Measurements from ENCODE around the gene RALGPS1. TPM values are rescaled to one million over a fixed set of nuclear protein-coding genes. Genes with fewer than 3 reads are reported as not detected.

RALGPS1 gene
- total RNA-seq, 2 experiments from 2014 or later = 2.5 to 4.1 TPM

DNA sequence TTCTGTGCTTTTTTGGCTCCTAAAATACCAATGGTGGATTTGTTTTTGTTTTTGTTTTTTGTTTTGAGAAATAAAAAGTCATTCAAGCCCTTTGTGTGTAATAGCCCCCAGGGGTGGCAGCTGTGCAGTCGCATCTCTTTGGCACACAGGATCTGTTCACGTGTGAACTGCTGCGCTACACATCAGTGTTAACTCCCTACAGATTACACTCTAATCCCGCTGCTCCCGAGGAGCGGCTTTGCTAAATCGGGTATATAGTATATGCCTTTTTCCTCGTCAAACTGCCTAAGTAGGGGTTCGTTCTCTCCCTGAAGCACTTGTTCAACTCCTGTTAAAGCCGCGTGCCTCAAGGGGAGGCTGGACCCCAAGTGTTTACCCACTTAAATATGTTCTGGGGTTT is 31.8 kb upstream of the RALGPS1 start:
- Mint-ChIP-seq H3K9me3 (ENCODE audit: insufficient read depth) (no peaks in the 10 kb centered on the region), H3K27ac (no peak overlapping the region), H3K4me1 (ENCODE audit: low read depth) (peaks cover 1% of the 10 kb centered on the region), H3K27me3 (ENCODE audit: low read depth) (no peaks in the 10 kb centered on the region), H3K36me3 (ENCODE audit: low read depth) (peaks cover 28% of the 10 kb centered on the region), H3K4me3 (no peak overlapping the region)
- ATAC-seq (no peak), DNase-seq (no peak)
- POLR2A ChIA-PET = no interaction called here
- CTCF ChIA-PET = no interaction called here

DNA sequence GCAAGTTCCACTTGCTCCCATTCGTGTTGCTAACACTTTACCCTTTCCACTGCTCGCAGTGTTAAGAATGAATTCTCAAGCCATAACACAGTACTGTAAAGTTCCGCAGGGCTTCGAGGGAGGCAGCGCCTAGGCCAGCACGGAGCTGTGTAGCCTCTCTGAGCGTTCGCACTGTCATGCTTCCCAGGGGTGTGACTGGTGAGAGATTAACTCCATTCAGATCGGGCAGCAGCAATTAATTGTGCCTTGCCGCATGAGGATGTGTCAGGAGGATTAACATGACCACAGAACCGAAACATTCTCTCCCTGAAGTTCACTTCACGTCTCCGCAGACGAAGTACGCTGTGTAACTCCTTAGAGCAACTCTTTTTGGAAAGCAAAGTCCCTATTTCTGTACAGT is 30.9 kb upstream of the RALGPS1 start:
- no peak overlapping the region for H3K4me3 Mint-ChIP-seq
- no peaks in the 10 kb centered on the region for H3K27me3 Mint-ChIP-seq (ENCODE audit: low read depth)
- ATAC-seq = no peak
- no peaks in the 10 kb centered on the region for H3K4me1 Mint-ChIP-seq (ENCODE audit: low read depth)
- no peak for DNase-seq
- peaks cover 28% of the 10 kb centered on the region for H3K36me3 Mint-ChIP-seq (ENCODE audit: low read depth)
- H3K9me3 Mint-ChIP-seq (ENCODE audit: insufficient read depth) = no peaks in the 10 kb centered on the region
- ChIA-PET CTCF (no interaction called here), POLR2A (no interaction called here)
- H3K27ac Mint-ChIP-seq = no peak overlapping the region

DNA sequence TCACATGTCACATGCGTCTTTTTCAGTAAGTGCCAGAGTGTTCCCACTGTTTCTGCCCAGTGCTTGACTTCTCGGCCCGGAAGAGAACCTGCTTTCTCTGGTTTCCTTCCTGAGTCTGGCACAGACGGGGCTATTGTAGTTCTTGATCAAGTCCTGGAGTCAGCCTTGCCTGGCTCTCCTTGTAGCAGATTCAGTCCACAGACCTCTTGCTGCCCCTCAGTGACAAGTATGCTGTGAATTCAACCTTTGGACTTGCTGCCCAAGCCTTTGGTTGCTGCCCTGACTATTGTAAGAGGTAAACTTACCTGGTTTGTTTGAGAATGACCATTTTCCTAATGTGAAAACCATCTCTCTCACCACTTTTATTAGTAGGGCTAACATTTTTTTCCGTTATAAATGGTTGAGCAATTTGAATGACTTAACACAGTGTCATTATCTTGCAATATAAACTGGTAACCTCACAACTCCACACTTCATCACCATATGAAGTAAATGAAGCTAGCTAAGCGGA is 29.4 kb upstream of the RALGPS1 start:
- Mint-ChIP-seq H3K9me3 (ENCODE audit: insufficient read depth) (no peaks in the 10 kb centered on the region), H3K4me1 (ENCODE audit: low read depth) (no peaks in the 10 kb centered on the region), H3K36me3 (ENCODE audit: low read depth) (peaks cover 14% of the 10 kb centered on the region), H3K4me3 (no peak overlapping the region), H3K27ac (no peak overlapping the region), H3K27me3 (ENCODE audit: low read depth) (no peaks in the 10 kb centered on the region)
- no peak for ATAC-seq
- ChIA-PET CTCF (no interaction called here), POLR2A (no interaction called here)
- no peak for DNase-seq

DNA sequence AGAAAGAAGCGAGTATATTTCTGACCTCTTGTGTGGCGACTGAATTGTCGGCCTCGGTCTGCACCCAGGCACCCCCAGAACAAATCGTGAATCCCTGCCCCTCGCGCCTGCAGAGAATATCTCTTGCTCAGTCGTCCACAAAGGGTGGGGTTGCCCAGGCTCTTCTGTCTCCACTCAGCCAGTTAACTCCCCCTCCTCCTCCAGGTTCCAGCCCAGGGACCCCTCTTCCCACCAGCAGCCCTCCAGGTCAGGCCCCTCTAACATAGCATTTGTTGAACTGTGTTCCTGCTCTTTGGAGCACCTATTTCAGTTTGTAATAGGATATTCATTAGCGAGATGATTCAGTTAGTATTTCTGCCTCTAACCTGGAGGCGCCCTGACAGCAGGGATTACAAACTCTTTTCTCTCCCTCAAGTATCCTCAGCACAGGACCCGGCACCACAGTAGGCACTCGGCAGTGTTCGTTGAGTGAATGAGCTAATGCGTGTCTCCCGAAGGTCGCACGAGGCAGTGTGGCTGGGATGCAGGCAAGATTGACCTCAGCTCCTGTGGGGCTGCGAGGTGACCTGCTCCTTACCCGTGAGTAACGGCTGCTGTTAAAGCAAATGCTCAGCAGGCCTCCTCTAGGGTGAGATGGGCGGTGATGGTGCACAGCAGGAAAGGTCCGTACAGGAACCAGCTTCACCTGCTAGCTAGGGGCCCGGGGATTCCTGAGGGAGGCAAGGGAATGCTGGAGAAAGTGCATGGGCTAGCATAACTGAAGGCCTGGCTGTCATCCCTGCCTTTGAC is 28.4 kb upstream of the RALGPS1 start:
- ChIA-PET POLR2A (no interaction called here), CTCF (no interaction called here)
- no peaks in the 10 kb centered on the region for H3K9me3 Mint-ChIP-seq (ENCODE audit: insufficient read depth)

DNA sequence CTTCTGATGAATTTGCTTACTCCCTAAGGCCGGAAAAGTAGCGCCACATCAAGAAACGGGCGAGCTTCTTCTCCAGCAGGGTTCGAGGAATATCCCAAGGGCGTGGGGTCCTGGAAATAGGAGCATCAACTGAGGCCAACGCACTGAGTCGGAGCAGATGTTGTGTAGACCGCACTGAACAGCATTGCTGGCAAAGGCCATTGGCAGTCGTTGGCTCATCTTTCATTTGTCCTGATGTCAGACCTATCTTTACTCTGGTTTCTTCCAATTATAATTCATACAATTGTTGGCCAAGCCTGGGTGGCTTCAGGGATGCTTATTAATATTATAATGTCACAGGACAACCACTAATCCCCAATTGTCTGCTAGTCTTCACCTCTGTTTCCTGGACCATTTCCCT is 27.7 kb upstream of the RALGPS1 start:
- CTCF ChIA-PET = no interaction called here
- Mint-ChIP-seq H3K4me3 (no peak overlapping the region), H3K9me3 (ENCODE audit: insufficient read depth) (no peaks in the 10 kb centered on the region), H3K27ac (no peak overlapping the region), H3K36me3 (ENCODE audit: low read depth) (peaks cover 5% of the 10 kb centered on the region), H3K27me3 (ENCODE audit: low read depth) (no peaks in the 10 kb centered on the region), H3K4me1 (ENCODE audit: low read depth) (no peaks in the 10 kb centered on the region)
- no peak for DNase-seq
- no peak for ATAC-seq
- POLR2A ChIA-PET = no interaction called here

More for the DNA sequence above, 28.4 kb upstream of the RALGPS1 start:
- H3K27me3 Mint-ChIP-seq (ENCODE audit: low read depth) = no peaks in the 10 kb centered on the region
- H3K4me3 Mint-ChIP-seq = no peak overlapping the region
- peaks cover 8% of the 10 kb centered on the region for H3K36me3 Mint-ChIP-seq (ENCODE audit: low read depth)
- no peak for DNase-seq
- no peaks in the 10 kb centered on the region for H3K4me1 Mint-ChIP-seq (ENCODE audit: low read depth)
- H3K27ac Mint-ChIP-seq = no peak overlapping the region
- no peak for ATAC-seq

DNA sequence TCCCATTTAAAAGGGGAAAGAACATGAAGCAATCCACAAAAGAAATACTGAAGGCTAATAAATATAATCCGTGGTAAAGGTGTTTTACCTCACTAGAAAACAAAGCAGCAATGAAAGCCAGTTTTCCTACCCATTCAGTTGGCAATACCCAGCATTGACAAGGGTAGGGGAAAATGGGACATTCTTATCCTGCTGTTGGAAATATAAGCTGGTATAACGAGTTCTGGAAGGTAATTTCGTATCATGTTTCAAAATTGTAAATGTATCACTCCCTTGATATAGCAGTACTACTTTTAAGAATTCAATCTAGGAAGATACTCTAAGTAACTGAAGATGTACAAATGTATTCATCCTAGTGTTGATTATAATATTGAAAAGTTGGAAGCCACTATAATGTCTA is 22.9 kb upstream of the RALGPS1 start:
- no peak overlapping the region for H3K4me3 Mint-ChIP-seq

DNA sequence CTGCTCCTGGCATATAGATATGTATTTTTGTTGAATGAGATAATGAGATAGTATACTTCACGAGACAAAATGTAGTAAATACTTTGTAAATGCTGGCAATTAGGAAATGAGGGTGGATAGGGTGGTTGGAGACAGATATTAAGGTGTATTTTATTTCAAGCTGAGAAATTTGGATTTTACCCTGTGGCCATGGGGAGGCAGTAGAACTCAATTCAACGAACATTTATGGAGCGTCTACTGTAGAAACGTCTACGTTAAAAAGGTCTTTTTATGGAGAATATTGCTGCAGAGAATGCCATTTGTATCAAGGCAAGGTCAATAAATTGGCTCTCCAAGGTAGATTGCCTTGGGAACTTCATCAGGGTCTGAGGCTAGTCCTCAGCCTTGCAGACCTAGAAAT is 21.5 kb upstream of the RALGPS1 start:
- ChIA-PET POLR2A (no interaction called here), CTCF (interaction anchor here (0.7 kb wide), 2 partner anchors 10 to 25 kb away, joined by 3 read pairs; no protein-coding TSS in a partner anchor)
- Mint-ChIP-seq H3K9me3 (ENCODE audit: insufficient read depth) (no peaks in the 10 kb centered on the region), H3K36me3 (ENCODE audit: low read depth) (no peaks in the 10 kb centered on the region), H3K27ac (no peak overlapping the region), H3K27me3 (ENCODE audit: low read depth) (peaks cover 2% of the 10 kb centered on the region), H3K4me1 (ENCODE audit: low read depth) (peaks cover 3% of the 10 kb centered on the region), H3K4me3 (no peak overlapping the region)
- no peak for ATAC-seq
- no peak for DNase-seq

More for the DNA sequence above, 22.9 kb upstream of the RALGPS1 start:
- CTCF ChIA-PET = no interaction called here
- no peak for DNase-seq
- no peaks in the 10 kb centered on the region for H3K27me3 Mint-ChIP-seq (ENCODE audit: low read depth)
- ATAC-seq = no peak
- H3K4me1 Mint-ChIP-seq (ENCODE audit: low read depth) = peaks cover 3% of the 10 kb centered on the region
- H3K36me3 Mint-ChIP-seq (ENCODE audit: low read depth) = no peaks in the 10 kb centered on the region
- POLR2A ChIA-PET = no interaction called here
- no peaks in the 10 kb centered on the region for H3K9me3 Mint-ChIP-seq (ENCODE audit: insufficient read depth)
- H3K27ac Mint-ChIP-seq = no peak overlapping the region

DNA sequence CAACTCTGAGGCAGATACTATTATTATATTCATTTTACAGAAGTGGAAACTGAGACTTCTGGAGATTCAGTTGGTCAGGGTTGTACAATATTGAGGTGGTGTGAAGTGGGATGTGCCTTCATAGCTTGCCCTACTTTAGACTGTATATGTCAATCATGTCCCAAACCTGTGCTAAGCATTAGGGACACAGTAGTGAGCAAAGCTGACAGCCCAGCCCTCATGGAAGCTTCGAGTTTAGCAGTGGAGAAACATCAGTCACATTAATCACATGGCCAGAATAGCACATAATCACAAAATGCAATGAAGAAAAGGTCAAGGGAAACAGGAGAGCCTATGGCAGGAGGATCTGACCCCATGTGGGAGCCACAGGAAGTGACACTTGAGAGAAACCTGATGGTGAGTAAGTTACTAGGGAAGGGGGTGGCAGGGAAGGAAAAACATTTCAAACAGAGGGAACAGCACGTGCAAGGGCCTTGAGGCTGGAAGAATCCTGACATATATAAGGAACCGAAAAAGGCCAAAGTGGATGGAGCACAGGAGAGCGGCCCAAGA is 20.5 kb upstream of the RALGPS1 start:
- Mint-ChIP-seq H3K36me3 (ENCODE audit: low read depth) (no peaks in the 10 kb centered on the region), H3K4me1 (ENCODE audit: low read depth) (peaks cover 3% of the 10 kb centered on the region), H3K27me3 (ENCODE audit: low read depth) (peaks cover 2% of the 10 kb centered on the region), H3K27ac (no peak overlapping the region), H3K9me3 (ENCODE audit: insufficient read depth) (no peaks in the 10 kb centered on the region), H3K4me3 (no peak overlapping the region)
- DNase-seq (no peak), ATAC-seq (no peak)
- CTCF ChIA-PET = interaction anchor here (0.7 kb wide), 1 partner anchor 228 kb away, joined by 4 read pairs; the partner anchor contains the start of gene ANGPTL2
- POLR2A ChIA-PET = no interaction called here

DNA sequence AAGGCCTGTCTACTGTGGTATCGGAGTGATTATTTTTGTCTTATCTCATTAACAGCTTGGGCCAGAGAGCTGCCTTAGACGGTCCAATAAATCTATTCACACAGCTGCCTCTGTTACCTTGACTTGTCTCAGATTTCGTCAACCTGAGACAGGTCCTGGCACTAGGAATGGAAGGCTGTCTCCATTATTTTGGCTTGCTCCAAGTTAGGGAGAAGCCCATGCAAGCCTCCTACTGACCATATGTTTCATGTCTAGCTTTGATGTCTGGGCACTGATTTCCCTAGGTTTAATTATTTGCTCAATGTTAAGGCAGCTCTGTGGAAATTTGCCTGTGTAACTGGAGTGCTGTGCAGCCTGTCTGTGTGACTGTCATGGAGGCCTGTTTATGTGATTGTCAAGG is 12.4 kb upstream of the RALGPS1 start:
- POLR2A ChIA-PET = no interaction called here
- CTCF ChIA-PET = interaction anchor here (1.1 kb wide), 2 partner anchors 9 to 42 kb away, joined by 3 read pairs; partner anchors contain the start of gene ZBTB34
- no peak overlapping the region for H3K27ac Mint-ChIP-seq
- no peaks in the 10 kb centered on the region for H3K9me3 Mint-ChIP-seq (ENCODE audit: insufficient read depth)
- DNase-seq = no peak
- peaks cover 10% of the 10 kb centered on the region for H3K27me3 Mint-ChIP-seq (ENCODE audit: low read depth)
- no peak for ATAC-seq
- H3K36me3 Mint-ChIP-seq (ENCODE audit: low read depth) = no peaks in the 10 kb centered on the region
- H3K4me3 Mint-ChIP-seq = no peak overlapping the region
- no peaks in the 10 kb centered on the region for H3K4me1 Mint-ChIP-seq (ENCODE audit: low read depth)

DNA sequence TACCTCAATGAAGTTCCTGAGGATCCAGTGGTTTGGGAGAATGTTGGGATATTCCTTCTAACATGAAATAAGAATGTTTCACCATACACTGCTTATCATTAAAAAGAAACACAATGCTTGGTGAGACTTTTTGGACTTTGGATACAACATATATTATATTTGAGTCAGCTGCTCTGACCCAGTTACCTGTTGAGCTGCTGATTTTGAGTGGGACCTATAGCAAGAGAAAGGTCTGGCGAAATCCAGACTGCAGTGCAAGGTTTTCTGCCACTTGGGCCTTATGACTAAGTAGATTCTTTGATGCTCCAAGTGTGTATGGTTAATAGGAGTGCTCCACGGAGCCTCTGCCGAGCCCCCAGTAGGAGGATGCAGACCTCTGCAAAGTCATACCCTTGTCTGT is 10.0 kb upstream of the RALGPS1 start:
- ATAC-seq (no peak), DNase-seq (no peak)
- ChIA-PET CTCF (interaction anchor here (1.4 kb wide), 1 partner anchor 45 kb away, joined by 3 read pairs; no protein-coding TSS in a partner anchor), POLR2A (no interaction called here)
- no peaks in the 10 kb centered on the region for H3K36me3 Mint-ChIP-seq (ENCODE audit: low read depth)
- no peak overlapping the region for H3K27ac Mint-ChIP-seq
- no peak overlapping the region for H3K4me3 Mint-ChIP-seq
- H3K9me3 Mint-ChIP-seq (ENCODE audit: insufficient read depth) = no peaks in the 10 kb centered on the region
- H3K4me1 Mint-ChIP-seq (ENCODE audit: low read depth) = no peaks in the 10 kb centered on the region
- H3K27me3 Mint-ChIP-seq (ENCODE audit: low read depth) = peaks cover 16% of the 10 kb centered on the region

DNA sequence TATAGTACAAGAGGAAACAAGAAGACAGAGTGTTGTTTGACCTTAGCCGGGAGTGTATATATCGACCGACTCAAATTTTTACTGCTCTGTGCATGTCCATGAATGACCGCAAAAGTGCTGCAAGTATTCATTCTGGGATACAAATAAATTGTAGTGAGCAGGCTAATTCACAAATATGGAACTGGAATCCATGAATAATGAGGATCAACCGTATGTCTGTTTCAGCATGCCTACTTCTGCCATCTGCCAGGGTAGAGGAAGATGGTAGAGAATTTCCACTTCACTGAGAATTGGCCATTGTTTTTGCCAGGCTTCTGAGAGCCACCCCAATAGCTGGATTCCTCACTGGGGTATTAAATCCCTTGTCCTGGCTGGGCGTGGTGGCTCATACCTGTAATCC is 8.5 kb upstream of the RALGPS1 start:
- no peaks in the 10 kb centered on the region for H3K4me1 Mint-ChIP-seq (ENCODE audit: low read depth)
- peaks cover 16% of the 10 kb centered on the region for H3K27me3 Mint-ChIP-seq (ENCODE audit: low read depth)
- DNase-seq (no peak), ATAC-seq (no peak)
- H3K27ac Mint-ChIP-seq = no peak overlapping the region
- H3K9me3 Mint-ChIP-seq (ENCODE audit: insufficient read depth) = no peaks in the 10 kb centered on the region
- H3K36me3 Mint-ChIP-seq (ENCODE audit: low read depth) = no peaks in the 10 kb centered on the region
- ChIA-PET POLR2A (no interaction called here), CTCF (no interaction called here)
- no peak overlapping the region for H3K4me3 Mint-ChIP-seq

DNA sequence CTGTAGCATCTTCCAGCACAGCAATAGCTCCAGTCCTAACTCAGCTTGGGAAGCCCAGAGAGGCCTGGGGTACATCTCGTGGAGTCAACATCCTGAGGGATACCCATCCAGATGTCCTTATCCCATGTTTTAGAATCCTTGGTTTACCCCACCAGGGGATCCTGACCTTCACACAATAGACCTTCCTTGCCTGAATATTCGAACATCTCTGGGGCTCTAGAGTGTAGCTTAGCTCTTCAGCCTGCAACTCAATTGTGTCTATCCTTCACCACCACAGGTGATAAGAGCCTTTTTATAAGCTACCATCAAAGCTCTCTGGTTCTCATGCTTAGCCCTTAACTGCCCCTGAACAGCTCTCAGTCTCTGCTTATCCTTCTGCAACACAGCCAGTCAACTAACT is 7.5 kb upstream of the RALGPS1 start:
- Mint-ChIP-seq H3K27ac (no peak overlapping the region), H3K4me3 (no peak overlapping the region), H3K27me3 (ENCODE audit: low read depth) (peaks cover 19% of the 10 kb centered on the region), H3K4me1 (ENCODE audit: low read depth) (no peaks in the 10 kb centered on the region), H3K9me3 (ENCODE audit: insufficient read depth) (no peaks in the 10 kb centered on the region), H3K36me3 (ENCODE audit: low read depth) (no peaks in the 10 kb centered on the region)
- no peak for ATAC-seq
- no peak for DNase-seq
- ChIA-PET POLR2A (no interaction called here), CTCF (no interaction called here)

Measured in activated CD8-positive, alpha-beta T cell treated with anti-CD3 and anti-CD28 coated beads, Interleukin-2, amount 10 ng/mL, durations not matched to agents 7 days and 5 days (primary cell).